H1 (cell line): ENCODE results near the gene SMOC2. TPM values are rescaled to one million over a fixed set of nuclear protein-coding genes. Genes with fewer than 3 reads are reported as not detected.

ENCODE experiments used
- SP1 ChIP-seq: IDR thresholded peaks from 2 replicates; pipeline ENCODE4 v1.6.1; 2011; ENCODE audit warnings: low read depth, low read length
- polyA plus RNA-seq, 7 experiments: library from polyadenylated mRNA; depleted of rRNA in 3 of 7; stranded (reverse) in 5 of 7; unstranded in 2 of 7; fragments of >200 nt in 5 of 7; fragments of 200-250 nt in 2 of 7; gene quantifications; 1 replicate in 5 of 7; 2 replicates in 1 of 7; 4 replicates in 1 of 7; pipeline versions ENCODE4 v1.2.1 to v1.2.3, GENCODE V29; 2011 to 2013; ENCODE audit warnings: missing spikeins in 2 of 7, mixed read lengths in 2 of 7
- total RNA-seq: library from RNA; stranded (reverse); fragmentation: NEBNext Ultra II Directional; extraction: Animal tissue kit (Norgen Biotek cat#: 25700); gene quantifications from 2 replicates; pipeline ENCODE4 v1.2.1, GENCODE V29; 2021
- TF ChIP-seq, protein P1 (sequence below): fragments of 300-600 bp; sonication (generic); IDR thresholded peaks from 2 replicates; pipeline ENCODE4 v1.7.1; 2012; ENCODE audit warnings: low read length, moderate library complexity, mild to moderate bottlenecking, inconsistent platforms; ENCODE audit not compliant: insufficient replicate concordance

SMOC2 gene
- total and polyA plus RNA-seq, 2 of the 8 experiments (the other 6 are each of a cell fraction or from before 2014, with no cell fraction given) = 7.7 to 8.5 TPM

DNA sequence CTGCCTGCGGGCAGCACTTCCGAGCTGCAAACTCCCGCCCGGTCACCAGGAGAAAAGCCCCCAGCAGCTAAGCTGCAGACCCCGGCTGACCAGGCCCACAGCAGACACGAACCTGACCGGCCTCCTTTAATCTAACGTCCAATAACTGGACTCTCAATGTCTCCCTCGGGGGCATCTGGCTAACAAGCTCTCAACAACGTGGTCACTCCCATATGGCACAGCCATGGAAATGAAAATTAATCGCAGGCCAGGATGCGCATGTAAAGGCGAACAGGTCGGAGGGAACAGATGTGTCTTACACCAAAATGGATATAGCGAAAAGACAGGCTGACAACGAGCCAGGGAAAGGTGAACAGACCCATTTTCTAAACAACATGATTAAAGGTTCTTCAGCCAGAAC is 44.4 kb upstream of the SMOC2 start (continued):
- no peak for TF ChIP-seq SP1
- TF ChIP-seq, protein P1, sequence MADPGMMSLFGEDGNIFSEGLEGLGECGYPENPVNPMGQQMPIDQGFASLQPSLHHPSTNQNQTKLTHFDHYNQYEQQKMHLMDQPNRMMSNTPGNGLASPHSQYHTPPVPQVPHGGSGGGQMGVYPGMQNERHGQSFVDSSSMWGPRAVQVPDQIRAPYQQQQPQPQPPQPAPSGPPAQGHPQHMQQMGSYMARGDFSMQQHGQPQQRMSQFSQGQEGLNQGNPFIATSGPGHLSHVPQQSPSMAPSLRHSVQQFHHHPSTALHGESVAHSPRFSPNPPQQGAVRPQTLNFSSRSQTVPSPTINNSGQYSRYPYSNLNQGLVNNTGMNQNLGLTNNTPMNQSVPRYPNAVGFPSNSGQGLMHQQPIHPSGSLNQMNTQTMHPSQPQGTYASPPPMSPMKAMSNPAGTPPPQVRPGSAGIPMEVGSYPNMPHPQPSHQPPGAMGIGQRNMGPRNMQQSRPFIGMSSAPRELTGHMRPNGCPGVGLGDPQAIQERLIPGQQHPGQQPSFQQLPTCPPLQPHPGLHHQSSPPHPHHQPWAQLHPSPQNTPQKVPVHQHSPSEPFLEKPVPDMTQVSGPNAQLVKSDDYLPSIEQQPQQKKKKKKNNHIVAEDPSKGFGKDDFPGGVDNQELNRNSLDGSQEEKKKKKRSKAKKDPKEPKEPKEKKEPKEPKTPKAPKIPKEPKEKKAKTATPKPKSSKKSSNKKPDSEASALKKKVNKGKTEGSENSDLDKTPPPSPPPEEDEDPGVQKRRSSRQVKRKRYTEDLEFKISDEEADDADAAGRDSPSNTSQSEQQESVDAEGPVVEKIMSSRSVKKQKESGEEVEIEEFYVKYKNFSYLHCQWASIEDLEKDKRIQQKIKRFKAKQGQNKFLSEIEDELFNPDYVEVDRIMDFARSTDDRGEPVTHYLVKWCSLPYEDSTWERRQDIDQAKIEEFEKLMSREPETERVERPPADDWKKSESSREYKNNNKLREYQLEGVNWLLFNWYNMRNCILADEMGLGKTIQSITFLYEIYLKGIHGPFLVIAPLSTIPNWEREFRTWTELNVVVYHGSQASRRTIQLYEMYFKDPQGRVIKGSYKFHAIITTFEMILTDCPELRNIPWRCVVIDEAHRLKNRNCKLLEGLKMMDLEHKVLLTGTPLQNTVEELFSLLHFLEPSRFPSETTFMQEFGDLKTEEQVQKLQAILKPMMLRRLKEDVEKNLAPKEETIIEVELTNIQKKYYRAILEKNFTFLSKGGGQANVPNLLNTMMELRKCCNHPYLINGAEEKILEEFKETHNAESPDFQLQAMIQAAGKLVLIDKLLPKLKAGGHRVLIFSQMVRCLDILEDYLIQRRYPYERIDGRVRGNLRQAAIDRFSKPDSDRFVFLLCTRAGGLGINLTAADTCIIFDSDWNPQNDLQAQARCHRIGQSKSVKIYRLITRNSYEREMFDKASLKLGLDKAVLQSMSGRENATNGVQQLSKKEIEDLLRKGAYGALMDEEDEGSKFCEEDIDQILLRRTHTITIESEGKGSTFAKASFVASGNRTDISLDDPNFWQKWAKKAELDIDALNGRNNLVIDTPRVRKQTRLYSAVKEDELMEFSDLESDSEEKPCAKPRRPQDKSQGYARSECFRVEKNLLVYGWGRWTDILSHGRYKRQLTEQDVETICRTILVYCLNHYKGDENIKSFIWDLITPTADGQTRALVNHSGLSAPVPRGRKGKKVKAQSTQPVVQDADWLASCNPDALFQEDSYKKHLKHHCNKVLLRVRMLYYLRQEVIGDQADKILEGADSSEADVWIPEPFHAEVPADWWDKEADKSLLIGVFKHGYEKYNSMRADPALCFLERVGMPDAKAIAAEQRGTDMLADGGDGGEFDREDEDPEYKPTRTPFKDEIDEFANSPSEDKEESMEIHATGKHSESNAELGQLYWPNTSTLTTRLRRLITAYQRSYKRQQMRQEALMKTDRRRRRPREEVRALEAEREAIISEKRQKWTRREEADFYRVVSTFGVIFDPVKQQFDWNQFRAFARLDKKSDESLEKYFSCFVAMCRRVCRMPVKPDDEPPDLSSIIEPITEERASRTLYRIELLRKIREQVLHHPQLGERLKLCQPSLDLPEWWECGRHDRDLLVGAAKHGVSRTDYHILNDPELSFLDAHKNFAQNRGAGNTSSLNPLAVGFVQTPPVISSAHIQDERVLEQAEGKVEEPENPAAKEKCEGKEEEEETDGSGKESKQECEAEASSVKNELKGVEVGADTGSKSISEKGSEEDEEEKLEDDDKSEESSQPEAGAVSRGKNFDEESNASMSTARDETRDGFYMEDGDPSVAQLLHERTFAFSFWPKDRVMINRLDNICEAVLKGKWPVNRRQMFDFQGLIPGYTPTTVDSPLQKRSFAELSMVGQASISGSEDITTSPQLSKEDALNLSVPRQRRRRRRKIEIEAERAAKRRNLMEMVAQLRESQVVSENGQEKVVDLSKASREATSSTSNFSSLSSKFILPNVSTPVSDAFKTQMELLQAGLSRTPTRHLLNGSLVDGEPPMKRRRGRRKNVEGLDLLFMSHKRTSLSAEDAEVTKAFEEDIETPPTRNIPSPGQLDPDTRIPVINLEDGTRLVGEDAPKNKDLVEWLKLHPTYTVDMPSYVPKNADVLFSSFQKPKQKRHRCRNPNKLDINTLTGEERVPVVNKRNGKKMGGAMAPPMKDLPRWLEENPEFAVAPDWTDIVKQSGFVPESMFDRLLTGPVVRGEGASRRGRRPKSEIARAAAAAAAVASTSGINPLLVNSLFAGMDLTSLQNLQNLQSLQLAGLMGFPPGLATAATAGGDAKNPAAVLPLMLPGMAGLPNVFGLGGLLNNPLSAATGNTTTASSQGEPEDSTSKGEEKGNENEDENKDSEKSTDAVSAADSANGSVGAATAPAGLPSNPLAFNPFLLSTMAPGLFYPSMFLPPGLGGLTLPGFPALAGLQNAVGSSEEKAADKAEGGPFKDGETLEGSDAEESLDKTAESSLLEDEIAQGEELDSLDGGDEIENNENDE = no peak
